ENCODE results near the gene CCDC107. TPM values are rescaled to one million over a fixed set of nuclear protein-coding genes. Genes with fewer than 3 reads are reported as not detected.
A peak's percentile ranks its signal among the peaks of the same experiment; 100 is the strongest.
"Not testable (repeated sequence)": the region's sequence is repeated elsewhere in the genome, so short reads cannot be mapped to it uniquely, and the experiment has no call there.

The CCDC107 gene
- total RNA-seq, 1 donor from 2014 or later = 13.5 TPM

DNA sequence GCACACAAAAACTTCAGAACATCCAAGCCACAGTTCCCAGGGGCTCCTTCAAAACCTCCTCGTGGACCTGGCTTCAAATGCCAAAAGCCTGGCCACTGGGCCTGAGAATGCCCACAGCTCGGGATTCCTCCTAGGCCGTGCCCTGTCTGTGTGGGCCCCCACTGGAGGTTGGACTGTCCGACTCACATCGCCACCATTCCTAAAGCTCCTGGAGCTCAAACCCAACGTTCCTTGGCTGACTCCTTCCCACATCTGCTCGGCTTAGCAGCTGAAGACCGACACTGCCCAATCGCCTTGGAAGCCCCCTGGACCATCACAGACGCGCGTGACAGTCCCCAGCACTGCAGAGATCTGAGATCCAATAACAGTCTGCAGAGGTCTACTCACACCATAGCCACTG is 15.0 kb upstream of the CCDC107 start:
- DNase-seq (ENCODE audit: low spot score) = no peak
- Mint-ChIP-seq H3K9me3 (ENCODE audit: unreplicated experiment) (no peaks in the 10 kb centered on the region), H3K4me3 (ENCODE audit: unreplicated experiment) (no peak overlapping the region), H3K4me1 (ENCODE audit: unreplicated experiment) (peaks cover 14% of the 10 kb centered on the region), H3K27me3 (ENCODE audit: unreplicated experiment) (peaks cover 6% of the 10 kb centered on the region), H3K27ac (ENCODE audit: unreplicated experiment) (no peak overlapping the region), H3K36me3 (ENCODE audit: low read depth, unreplicated experiment) (peaks cover 18% of the 10 kb centered on the region)
- TF ChIP-seq, protein P1, sequence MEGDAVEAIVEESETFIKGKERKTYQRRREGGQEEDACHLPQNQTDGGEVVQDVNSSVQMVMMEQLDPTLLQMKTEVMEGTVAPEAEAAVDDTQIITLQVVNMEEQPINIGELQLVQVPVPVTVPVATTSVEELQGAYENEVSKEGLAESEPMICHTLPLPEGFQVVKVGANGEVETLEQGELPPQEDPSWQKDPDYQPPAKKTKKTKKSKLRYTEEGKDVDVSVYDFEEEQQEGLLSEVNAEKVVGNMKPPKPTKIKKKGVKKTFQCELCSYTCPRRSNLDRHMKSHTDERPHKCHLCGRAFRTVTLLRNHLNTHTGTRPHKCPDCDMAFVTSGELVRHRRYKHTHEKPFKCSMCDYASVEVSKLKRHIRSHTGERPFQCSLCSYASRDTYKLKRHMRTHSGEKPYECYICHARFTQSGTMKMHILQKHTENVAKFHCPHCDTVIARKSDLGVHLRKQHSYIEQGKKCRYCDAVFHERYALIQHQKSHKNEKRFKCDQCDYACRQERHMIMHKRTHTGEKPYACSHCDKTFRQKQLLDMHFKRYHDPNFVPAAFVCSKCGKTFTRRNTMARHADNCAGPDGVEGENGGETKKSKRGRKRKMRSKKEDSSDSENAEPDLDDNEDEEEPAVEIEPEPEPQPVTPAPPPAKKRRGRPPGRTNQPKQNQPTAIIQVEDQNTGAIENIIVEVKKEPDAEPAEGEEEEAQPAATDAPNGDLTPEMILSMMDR (IDR thresholded peaks at IDR 0.05; ENCODE audit: unreplicated experiment) = no peak

DNA sequence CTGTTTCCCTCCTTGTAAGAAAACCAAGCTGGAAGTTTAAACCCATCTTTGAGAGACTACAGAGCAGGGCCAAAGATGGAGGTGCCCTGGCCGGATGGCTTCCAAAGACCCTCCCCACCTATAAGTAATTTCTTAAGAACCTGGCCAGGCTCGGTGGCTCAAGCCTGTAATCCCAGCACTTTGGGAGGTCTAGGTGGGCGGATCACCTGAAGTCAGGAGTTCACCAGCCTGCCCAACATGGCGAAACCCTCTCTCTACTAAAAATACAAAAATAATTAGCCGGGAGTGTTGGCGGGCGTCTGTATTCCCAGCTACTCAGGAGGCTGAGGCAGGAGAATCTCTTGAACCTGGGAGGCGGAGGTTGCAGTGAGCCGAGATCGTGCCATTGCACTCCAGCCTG is 12.4 kb upstream of the CCDC107 start:
- peak overlapping the region; percentile 96 for H3K4me3 Mint-ChIP-seq (ENCODE audit: unreplicated experiment)
- not testable (repeated sequence) for DNase-seq (ENCODE audit: low spot score); H3K27me3 Mint-ChIP-seq (ENCODE audit: unreplicated experiment); H3K9me3 Mint-ChIP-seq (ENCODE audit: unreplicated experiment)
- peak overlapping the region; percentile 18 for H3K27ac Mint-ChIP-seq (ENCODE audit: unreplicated experiment)
- peaks cover 14% of the 10 kb centered on the region for H3K36me3 Mint-ChIP-seq (ENCODE audit: low read depth, unreplicated experiment)
- peaks cover 25% of the 10 kb centered on the region for H3K4me1 Mint-ChIP-seq (ENCODE audit: unreplicated experiment)

DNA sequence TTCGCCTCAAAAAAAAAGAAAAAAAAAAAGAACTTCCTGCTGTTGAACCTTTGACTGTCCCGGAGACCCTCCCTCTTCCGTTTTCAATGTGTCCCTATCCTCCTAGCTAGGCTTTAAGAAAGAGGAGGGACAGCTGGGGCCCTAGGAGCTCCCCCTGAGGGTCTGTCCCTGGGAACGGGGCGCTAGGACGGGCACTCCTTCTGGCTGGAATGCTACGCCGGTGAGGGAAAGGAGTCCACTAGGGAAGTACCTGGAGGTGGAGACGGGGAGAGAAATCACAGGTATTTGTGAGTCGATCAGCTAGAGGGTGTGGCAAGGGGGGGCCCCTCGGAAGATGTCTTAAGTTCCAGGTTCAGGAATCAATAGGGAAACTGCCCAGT is 11.9 kb upstream of the CCDC107 start:
- Mint-ChIP-seq H3K36me3 (ENCODE audit: low read depth, unreplicated experiment) (peaks cover 14% of the 10 kb centered on the region), H3K27me3 (ENCODE audit: unreplicated experiment) (peaks cover 7% of the 10 kb centered on the region), H3K4me1 (ENCODE audit: unreplicated experiment) (peaks cover 25% of the 10 kb centered on the region), H3K4me3 (ENCODE audit: unreplicated experiment) (peak overlapping the region; percentile 96), H3K27ac (ENCODE audit: unreplicated experiment) (peak overlapping the region; percentile 99), H3K9me3 (ENCODE audit: unreplicated experiment) (no peaks in the 10 kb centered on the region)
- TF ChIP-seq, protein P1 (IDR thresholded peaks at IDR 0.05; ENCODE audit: unreplicated experiment) = no peak
- peak; percentile 44 for DNase-seq (ENCODE audit: low spot score)

DNA sequence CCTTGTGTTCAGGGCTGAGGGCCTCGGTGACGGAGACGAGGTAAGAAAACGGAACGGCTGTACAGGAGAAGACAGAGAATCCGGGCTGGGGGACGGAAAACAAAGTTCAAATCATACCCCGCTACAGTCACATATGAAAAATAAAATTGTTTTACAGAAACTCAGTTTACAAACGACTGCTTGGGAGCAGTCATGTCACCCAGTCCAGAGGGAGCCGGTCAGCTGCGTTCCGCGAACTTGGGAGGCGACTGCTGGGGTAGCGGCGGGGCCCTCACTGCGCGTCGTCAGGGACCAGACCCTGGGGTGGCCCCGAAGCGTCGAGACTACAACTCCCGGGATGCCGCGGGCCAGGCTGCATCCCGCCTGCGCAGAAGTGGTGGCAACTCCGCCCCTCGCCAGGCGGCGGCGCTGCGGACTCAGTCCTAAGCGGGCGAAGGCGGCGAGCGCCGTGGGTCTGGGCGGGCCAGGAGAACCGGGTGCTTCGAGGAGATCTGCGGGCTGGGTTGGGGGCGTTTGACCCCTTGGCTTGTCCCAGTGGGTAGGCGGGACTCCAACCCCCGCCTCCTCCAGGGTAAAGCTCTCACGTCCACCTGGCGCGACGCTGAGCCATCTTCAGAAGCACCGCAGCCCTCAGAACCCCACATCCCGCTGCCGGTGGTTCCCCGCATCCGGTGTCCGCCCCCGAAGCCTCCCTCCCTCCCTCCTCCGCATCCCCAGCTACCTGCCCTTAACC is 11.4 kb upstream of the CCDC107 start:
- Mint-ChIP-seq H3K4me1 (ENCODE audit: unreplicated experiment) (peaks cover 25% of the 10 kb centered on the region), H3K27me3 (ENCODE audit: unreplicated experiment) (peaks cover 7% of the 10 kb centered on the region), H3K9me3 (ENCODE audit: unreplicated experiment) (no peaks in the 10 kb centered on the region), H3K4me3 (ENCODE audit: unreplicated experiment) (peak overlapping the region; percentile 96), H3K27ac (ENCODE audit: unreplicated experiment) (peak overlapping the region; percentile 99), H3K36me3 (ENCODE audit: low read depth, unreplicated experiment) (peaks cover 14% of the 10 kb centered on the region)
- peak; percentile 98 for DNase-seq (ENCODE audit: low spot score)
- TF ChIP-seq, protein P1 (IDR thresholded peaks at IDR 0.05; ENCODE audit: unreplicated experiment) = peak; percentile 94

DNA sequence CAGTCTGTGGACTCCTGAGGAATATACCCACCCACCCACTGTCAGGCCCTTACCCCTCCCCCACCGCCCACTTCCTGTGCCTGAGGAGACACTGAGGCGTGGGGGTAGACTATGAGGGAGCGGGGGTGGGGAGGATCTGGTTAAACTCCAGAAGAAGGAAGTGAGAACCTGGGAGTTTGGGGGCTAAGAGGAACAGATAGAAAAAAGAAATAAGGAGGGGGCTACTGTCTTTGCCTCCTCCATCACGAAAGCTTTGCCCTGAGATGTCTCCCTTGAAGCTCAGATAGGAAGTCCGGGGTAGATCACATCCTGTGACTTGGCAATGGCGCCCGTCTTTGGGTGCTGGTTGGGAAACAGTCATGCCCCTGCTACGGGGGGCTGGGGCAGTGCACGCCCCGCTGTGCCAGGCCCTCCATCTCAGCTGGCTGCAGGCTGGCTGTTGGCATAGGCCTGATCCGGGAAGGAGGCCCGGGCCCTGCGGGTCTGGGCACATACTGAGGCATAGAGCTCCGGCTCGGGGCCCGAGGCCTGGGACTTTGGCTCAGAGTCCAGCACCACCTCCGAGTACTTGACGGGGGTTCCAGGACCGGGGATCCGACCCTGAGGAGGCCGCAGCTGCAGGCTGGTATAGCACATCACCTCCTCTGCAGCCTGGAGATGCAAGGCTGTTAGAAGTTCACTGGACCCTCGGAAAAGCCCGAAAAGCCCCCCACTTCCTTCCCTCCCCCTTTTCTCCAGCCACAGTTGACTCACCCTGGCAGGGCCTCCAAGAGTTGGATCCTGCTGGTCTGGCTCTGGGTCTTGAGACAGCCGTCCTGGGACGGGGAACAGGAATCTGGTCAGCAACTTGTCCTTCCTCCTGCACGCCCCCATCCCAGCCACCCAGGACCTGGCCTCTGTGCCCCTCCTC is 8.4 kb upstream of the CCDC107 start:
- Mint-ChIP-seq H3K27ac (ENCODE audit: unreplicated experiment) (no peak overlapping the region), H3K4me1 (ENCODE audit: unreplicated experiment) (peaks cover 23% of the 10 kb centered on the region), H3K9me3 (ENCODE audit: unreplicated experiment) (no peaks in the 10 kb centered on the region), H3K36me3 (ENCODE audit: low read depth, unreplicated experiment) (peaks cover 14% of the 10 kb centered on the region), H3K27me3 (ENCODE audit: unreplicated experiment) (peaks cover 7% of the 10 kb centered on the region), H3K4me3 (ENCODE audit: unreplicated experiment) (no peak overlapping the region)
- no peak for DNase-seq (ENCODE audit: low spot score)
- TF ChIP-seq, protein P1 (IDR thresholded peaks at IDR 0.05; ENCODE audit: unreplicated experiment) = no peak

Measured in endothelial cell (in vitro differentiated cells).